CMK (cell line): ENCODE results near the gene CMTM2.
"Not testable (repeated sequence)": the region's sequence is repeated elsewhere in the genome, so short reads cannot be mapped to it uniquely, and the experiment has no call there.

ENCODE experiments used
- DNase-seq: peaks from one replicate; pipeline ENCODE4 v3.0.0-alpha.2; 2010; ENCODE audit warnings: low read depth

The CMTM2 gene

GRCh38 chr16:66552286-66553177 is 26.7 kb upstream of the CMTM2 start, which contains the start of gene CKLF:
Gene CKLF, plus strand, starts transcription at chr16:66552576. Its CDS starts 140 bp downstream, at chr16:66552716.
- DNase-seq = peak; percentile 77

DNA sequence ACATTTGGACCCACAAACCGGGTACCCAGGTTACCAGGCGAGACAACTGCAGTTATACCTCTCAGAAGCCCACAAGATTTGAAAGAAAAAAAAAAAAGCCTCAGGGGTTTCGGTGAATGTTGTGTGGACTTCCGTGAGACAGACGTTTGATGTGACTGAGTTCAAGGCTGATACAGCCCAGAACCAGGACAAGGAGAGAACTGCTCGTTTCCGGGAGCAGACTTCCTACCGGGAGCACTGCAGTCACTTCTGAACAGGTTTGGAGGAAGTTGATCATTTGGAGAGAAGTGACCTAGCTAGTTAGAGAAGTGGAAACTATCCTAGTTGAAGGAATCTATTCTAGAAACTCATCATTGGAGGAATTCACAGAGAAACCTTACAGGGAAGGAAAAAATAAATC is 26.0 kb upstream of the CMTM2 start:
- DNase-seq = no peak

- DNase-seq = no peak
Measured at GRCh38 chr16:66554021-66554420, 25.2 kb upstream of the CMTM2 start.

- no peak for DNase-seq
Measured at GRCh38 chr16:66554495-66554894, 24.8 kb upstream of the CMTM2 start.

DNA sequence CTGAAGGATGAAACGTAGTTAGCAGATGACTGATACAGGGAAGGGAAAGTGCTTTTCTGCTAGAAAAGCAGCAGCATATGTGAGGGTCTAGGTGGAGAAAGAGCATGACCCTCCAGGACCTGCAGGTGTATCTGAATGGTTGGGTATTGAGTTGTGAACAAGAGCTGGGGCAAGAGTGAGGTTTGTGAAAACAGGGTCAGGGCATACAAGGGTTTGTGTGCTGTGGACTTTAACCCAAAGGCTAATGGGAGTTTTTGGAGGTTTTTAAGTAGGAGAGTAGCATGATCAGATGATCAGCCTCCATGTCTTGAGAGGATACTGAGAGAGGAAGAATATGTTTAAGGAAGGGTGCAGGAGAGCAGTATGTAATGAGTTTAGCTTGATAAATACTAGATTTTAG is 19.2 kb upstream of the CMTM2 start:
- no peak for DNase-seq

- no peak for DNase-seq
Measured at GRCh38 chr16:66561381-66562080, 17.7 kb upstream of the CMTM2 start.

DNA sequence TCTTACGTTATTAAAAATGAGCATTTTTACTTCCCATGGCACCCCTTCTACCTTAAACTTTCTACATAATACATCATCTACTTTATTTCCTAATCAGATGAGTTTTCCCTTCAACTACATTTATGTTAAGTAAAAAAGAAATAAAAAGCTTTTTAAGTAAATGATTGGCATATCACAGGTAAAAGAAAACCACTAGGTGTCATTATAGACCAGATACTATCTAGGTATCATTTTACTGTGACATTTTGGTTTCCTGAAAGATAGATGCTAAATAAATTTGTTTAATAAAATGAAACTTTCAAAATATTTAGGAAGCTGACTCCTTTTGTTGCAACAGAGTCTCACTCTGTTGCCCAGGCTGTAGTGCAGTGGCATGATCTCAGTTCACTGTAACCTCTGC is 16.9 kb upstream of the CMTM2 start:
- DNase-seq = no peak

GRCh38 chr16:66562986-66563385 is 16.3 kb upstream of the CMTM2 start:
- no peak for DNase-seq

DNA sequence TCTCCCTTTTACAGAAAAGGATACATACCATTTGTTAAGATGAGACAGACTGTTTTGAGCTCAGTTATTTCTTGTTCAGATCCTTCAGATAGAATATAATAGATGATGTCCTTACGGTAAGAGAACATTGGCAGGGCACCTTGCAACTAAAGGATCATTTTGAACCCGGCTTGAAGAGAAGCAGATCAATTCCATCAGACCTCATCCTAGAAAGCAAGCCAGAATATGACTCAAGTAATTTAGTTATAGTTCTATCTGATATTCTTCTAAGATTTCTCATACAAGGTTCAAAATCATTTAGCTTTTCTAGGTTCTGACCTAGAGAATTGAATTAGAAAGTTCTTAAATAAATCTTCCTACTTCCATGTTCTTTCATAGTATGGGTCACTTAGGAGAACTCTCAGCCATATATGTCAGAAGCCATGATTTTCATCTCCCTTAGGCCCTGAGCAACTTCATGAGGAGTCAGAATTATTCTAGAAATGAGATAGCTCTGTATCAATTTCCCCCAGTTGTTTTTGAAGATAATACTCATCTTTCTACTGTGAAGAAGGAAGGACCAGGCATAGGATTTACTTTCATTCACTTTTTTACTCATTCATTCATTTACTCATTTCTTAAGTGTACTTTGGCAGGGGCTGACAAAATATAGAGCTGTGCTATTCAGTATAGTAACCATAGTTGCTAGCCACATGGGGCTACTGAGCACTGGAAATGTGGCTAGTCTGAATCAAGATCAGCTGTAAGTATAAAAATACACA is 15.5 kb upstream of the CMTM2 start:
- no peak for DNase-seq

GRCh38 chr16:66566051-66566901 is 13.0 kb upstream of the CMTM2 start, which contains the start of gene CMTM1:
Gene CMTM1, plus strand, starts transcription at chr16:66566439. Its CDS starts 75 bp downstream, at chr16:66566514.
- no peak for DNase-seq

GRCh38 chr16:66567270-66567669 is 12.0 kb upstream of the CMTM2 start:
- not testable (repeated sequence) for DNase-seq

GRCh38 chr16:66568355-66568754 is 10.9 kb upstream of the CMTM2 start:
- DNase-seq = no peak

- no peak for DNase-seq
Measured at GRCh38 chr16:66569131-66569530, 10.1 kb upstream of the CMTM2 start.

GRCh38 chr16:66569827-66570405 is 9.3 kb upstream of the CMTM2 start:
- DNase-seq = no peak

DNA sequence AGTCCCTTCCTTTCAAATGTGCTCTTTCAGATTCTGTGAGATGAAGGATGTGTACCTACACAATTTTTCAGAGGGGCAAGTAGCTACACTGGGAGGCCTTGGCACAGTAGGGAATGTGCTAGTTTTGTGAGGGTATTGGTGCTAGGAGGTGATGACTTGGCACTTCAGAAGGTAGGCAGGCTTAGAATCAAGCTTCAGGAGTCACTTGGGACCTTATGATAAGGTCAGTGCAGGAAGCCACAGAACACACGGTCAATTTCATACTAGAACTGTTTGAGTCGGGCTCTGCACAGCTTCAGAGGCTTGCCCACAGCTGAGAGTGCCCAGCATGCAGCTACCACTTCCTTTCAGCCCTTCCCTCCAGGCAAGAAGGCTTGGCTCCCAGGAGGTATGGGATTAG is 6.9 kb upstream of the CMTM2 start:
- DNase-seq = peak; percentile 79

- DNase-seq = no peak
Measured at GRCh38 chr16:66574081-66574480, 5.2 kb upstream of the CMTM2 start.

DNA sequence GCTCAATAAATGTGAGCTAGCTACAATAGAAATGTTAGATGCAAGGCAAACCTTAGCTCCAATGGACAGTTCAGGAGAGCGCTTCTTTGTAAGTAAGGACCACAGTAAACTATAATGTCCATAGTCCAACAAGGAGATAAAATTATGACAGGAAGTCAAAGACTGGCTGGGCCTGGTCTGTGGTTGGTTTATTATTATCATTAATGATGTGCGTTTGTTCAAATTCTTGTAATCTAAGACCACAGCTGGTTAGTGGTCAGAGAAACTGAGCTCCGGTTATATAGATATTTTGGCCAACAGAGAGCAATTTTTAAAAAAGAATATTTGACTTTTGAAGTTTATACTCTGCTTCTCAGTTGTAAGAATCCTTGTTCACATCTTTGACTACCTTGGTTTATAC is 4.7 kb upstream of the CMTM2 start:
- DNase-seq = no peak

DNA sequence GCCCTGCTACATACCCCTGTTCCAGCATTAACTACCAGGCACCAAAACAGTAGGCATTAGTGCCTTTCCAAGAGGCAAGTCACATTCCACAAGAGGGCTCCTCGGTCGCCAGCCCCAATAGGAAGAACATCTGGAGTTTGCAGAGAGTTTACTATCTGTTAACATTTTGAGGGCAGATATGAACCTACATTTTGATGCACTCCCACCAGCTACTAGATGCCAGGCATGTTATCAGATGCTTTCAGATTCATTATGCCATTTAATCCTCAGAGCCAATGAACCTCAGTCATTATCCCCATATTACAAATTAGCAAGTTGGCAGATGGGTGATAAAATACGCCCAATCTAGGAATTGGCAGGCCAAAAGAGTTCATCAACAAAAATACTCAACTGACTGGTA is 4.2 kb upstream of the CMTM2 start:
- DNase-seq = peak; percentile 61

GRCh38 chr16:66576296-66576695 is 3.0 kb upstream of the CMTM2 start:
- no peak for DNase-seq

GRCh38 chr16:66580605-66581209 is 1.4 kb downstream of the CMTM2 start:
- DNase-seq = no peak
